ENCODE data around the gene CA6. TPM values are rescaled to one million over a fixed set of nuclear protein-coding genes. Genes with fewer than 3 reads are reported as not detected.
A peak's percentile ranks its signal among the peaks of the same experiment; 100 is the strongest.

CA6 gene
- total and polyA plus RNA-seq, 11 donors = not detected

- 72 to 78% (median 76%) methylated on average over 6 of the region's 6 CpGs for WGBS, 4 donors
These were observed 3.8 kb upstream of the CA6 start for GRCh38 chr1:8941906-8942305.

GRCh38 chr1:8943498-8944405 is 1.9 kb upstream of the CA6 start:
- no peaks in the 10 kb centered on the region for H3K27me3 ChIP-seq
- DNase-seq = no peak
- WGBS, 4 donors = 67 to 80% (median 72%) methylated on average over 16 of the region's 16 CpGs
- peaks cover 0 to 3% (median 0%) of the 10 kb centered on the region in 12 donors for H3K9me3 ChIP-seq
- intact Hi-C loops (cut with DNase I) = no loop called here
- peak in 2 of 4 donors; percentile 33 to 36 for ATAC-seq
- H3K36me3 ChIP-seq = no peaks in the 10 kb centered on the region
- no peak overlapping the region for H3K27ac ChIP-seq
- H3K4me1 ChIP-seq = peaks cover 0 to 19% (median 0%) of the 10 kb centered on the region in 12 donors
- TF ChIP-seq POLR2A (IDR thresholded peaks at IDR 0.05) = no peak
- TF ChIP-seq CTCF (IDR thresholded peaks at IDR 0.05) = no peak
- no peak overlapping the region for H3K4me3 ChIP-seq

More at GRCh38 chr1:8941906-8942305, 3.8 kb upstream of the CA6 start:
- ATAC-seq (peak in 1 of 4 donors; percentile 55), DNase-seq (no peak)
- Histone ChIP-seq H3K27ac (peak overlapping the region in 1 of 12 donors; percentile 28), H3K9me3 (peaks cover 0 to 3% (median 0%) of the 10 kb centered on the region in 12 donors), H3K4me1 (peaks cover 0 to 10% (median 0%) of the 10 kb centered on the region in 12 donors), H3K27me3 (no peaks in the 10 kb centered on the region), H3K36me3 (no peaks in the 10 kb centered on the region), H3K4me3 (no peak overlapping the region)
- intact Hi-C loops (cut with DNase I) = no loop called here
- no peak for TF ChIP-seq CTCF (IDR thresholded peaks at IDR 0.05)
- no peak for TF ChIP-seq POLR2A (IDR thresholded peaks at IDR 0.05)

- TF ChIP-seq POLR2A (IDR thresholded peaks at IDR 0.05) (no peak), CTCF (IDR thresholded peaks at IDR 0.05) (no peak)
- 57 to 70% (median 60%) methylated on average over 9 of the region's 9 CpGs for WGBS, 4 donors
- Histone ChIP-seq H3K4me1 (peaks cover 0 to 19% (median 0%) of the 10 kb centered on the region in 12 donors), H3K27ac (peak overlapping the region in 1 of 12 donors; percentile 20), H3K9me3 (no peaks in the 10 kb centered on the region), H3K4me3 (no peak overlapping the region), H3K27me3 (no peaks in the 10 kb centered on the region), H3K36me3 (no peaks in the 10 kb centered on the region)
- DNase-seq (no peak), ATAC-seq (no peak)
- intact Hi-C loops (cut with DNase I) = no loop called here
These were observed 1.5 kb downstream of the CA6 start for GRCh38 chr1:8947127-8947691.

- Histone ChIP-seq H3K9me3 (no peaks in the 10 kb centered on the region), H3K4me3 (no peak overlapping the region), H3K4me1 (peaks cover 0 to 10% (median 0%) of the 10 kb centered on the region in 12 donors), H3K36me3 (no peaks in the 10 kb centered on the region), H3K27me3 (no peaks in the 10 kb centered on the region), H3K27ac (no peak overlapping the region)
- intact Hi-C loops (cut with DNase I) = no loop called here
- DNase-seq = no peak
- TF ChIP-seq CTCF (IDR thresholded peaks at IDR 0.05) (no peak), POLR2A (IDR thresholded peaks at IDR 0.05) (no peak)
- no peak for ATAC-seq
- WGBS, 4 donors = 49 to 80% (median 78%) methylated on average over 3 of the region's 3 CpGs
These were observed 4.6 kb downstream of the CA6 start for GRCh38 chr1:8950309-8950708.
